OCI-M2 (cell line): ENCODE results near the gene AMHR2.
"Not testable (repeated sequence)": the region's sequence is repeated elsewhere in the genome, so short reads cannot be mapped to it uniquely, and the experiment has no call there.

Experiments used
- DNase-seq: peaks from one replicate; lab custom pipeline; 2025; ENCODE audit not compliant: unreplicated experiment; lab: John Stamatoyannopoulos, UW

AMHR2 gene

GRCh38 chr12:53414756-53415417 is 8.8 kb upstream of the AMHR2 start:
- no peak for DNase-seq

GRCh38 chr12:53415752-53416389 is 7.8 kb upstream of the AMHR2 start:
- DNase-seq: not testable (repeated sequence)

GRCh38 chr12:53417291-53417816 is 6.3 kb upstream of the AMHR2 start:
- not testable (repeated sequence) for DNase-seq

GRCh38 chr12:53418221-53418620 is 5.4 kb upstream of the AMHR2 start:
- DNase-seq: no peak

GRCh38 chr12:53419756-53420155 is 3.9 kb upstream of the AMHR2 start:
- DNase-seq: no peak

- DNase-seq: not testable (repeated sequence)
Measured at GRCh38 chr12:53422247-53422646, 1.4 kb upstream of the AMHR2 start.

- DNase-seq: no peak
Measured at GRCh38 chr12:53424626-53425514, 1.2 kb downstream of the AMHR2 start.

GRCh38 chr12:53425515-53426150 is 2.0 kb downstream of the AMHR2 start:
- DNase-seq: no peak

- no peak for DNase-seq
Measured at GRCh38 chr12:53427905-53428594, 4.4 kb downstream of the AMHR2 start.

GRCh38 chr12:53428741-53429140 is 5.1 kb downstream of the AMHR2 start:
- no peak for DNase-seq

GRCh38 chr12:53430116-53430515 is 6.5 kb downstream of the AMHR2 start:
- DNase-seq: no peak

- no peak for DNase-seq
Measured at GRCh38 chr12:53431187-53431586, 7.5 kb downstream of the AMHR2 start.

GRCh38 chr12:53435326-53435725 is 11.7 kb downstream of the AMHR2 start:
- DNase-seq: not testable (repeated sequence)

- not testable (repeated sequence) for DNase-seq
Measured at GRCh38 chr12:53439582-53439981, 15.9 kb downstream of the AMHR2 start.

GRCh38 chr12:53441040-53441833 is 17.6 kb downstream of the AMHR2 start, which contains the start of gene PRR13:
Gene PRR13 (plus strand): TSS chr12:53441734. CDS start chr12:53442715, 981 bp downstream.
- peak; percentile 95 for DNase-seq

- no peak for DNase-seq
Measured at GRCh38 chr12:53443955-53444354, 20.3 kb downstream of the AMHR2 start.

- not testable (repeated sequence) for DNase-seq
Measured at GRCh38 chr12:53444593-53445325, 21.1 kb downstream of the AMHR2 start.

- DNase-seq: no peak
Measured at GRCh38 chr12:53450936-53451335, 27.3 kb downstream of the AMHR2 start.

- DNase-seq: peak; percentile 69
Measured at GRCh38 chr12:53451661-53452158, 28.1 kb downstream of the AMHR2 start, which contains the start of gene PCBP2. Gene PCBP2 (plus strand): TSS chr12:53452102. CDS start chr12:53454801, 2,699 bp downstream.
